Medulla oblongata (tissue), 1 donor: ENCODE data around the gene TYMS.

Experiments used
- DNase-seq: peaks from one replicate; pipeline ENCODE4 v3.0.0-alpha.2; 2015; ENCODE audit errors: extremely low spot score

TYMS gene

DNA sequence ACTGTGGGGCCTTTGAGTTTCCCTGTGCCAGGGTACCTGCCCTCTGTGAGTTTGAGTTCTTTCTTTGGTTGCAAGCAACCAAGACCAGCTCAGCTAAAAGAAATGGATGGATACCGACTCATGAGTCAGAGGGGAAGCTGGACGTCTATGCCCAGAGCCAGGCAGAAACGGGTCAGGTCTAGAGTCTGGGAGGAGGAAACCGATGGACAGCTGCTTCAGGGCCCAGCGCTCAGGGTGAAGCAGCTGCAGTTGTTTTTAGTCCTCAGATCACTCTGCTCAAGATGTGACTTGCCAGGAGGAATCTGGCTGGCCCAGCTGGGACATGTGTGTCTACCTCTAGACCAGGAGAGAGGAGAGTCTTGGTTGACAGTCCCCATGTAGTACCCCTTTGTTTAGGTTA, 10.1 kb upstream of the TYMS start:
- no peak for DNase-seq

DNA sequence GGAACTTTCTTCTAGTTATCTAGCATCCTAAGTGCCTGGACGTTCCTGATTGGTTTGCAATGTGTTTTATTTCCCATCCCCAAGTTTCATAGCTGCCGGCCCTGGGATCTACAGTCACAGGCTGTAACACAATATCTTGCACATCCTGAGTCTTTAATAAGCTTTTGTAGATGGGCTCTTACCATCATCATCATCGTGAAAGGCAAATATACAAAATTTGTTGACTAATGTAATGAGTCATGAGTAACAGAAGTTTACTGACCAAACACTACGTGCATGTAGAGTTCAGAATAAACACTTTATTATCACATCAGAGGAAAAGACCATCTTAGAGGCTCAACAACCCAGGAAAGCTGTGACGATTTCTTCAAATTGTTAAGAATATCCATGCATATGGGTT, 8.1 kb upstream of the TYMS start:
- no peak for DNase-seq

GRCh38 chr18:650428-650858, 7.0 kb upstream of the TYMS start:
- no peak for DNase-seq

GRCh38 chr18:652131-652530, 5.3 kb upstream of the TYMS start:
- DNase-seq, result no peak

- DNase-seq, result no peak
Observed at GRCh38 chr18:653512-653911, 3.9 kb upstream of the TYMS start.

DNA sequence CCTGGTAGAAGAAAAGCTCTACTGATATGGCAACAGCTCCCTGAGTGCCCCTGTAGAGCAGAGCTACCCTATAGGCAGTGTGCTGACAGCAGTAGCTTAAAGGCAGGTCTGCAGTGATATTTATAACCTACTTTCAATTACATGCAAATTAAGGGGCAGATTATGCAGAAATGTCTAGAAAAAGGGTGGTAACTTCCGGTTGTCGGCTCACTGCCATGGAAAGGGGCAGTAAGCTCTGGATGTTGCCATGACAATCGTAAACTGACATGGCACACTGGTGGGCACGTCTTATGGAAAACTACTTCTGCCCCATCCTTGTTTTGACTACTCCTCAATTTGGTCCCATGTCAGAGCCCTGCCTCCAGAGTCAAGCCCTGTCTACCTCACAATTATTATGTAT, 2.9 kb upstream of the TYMS start:
- no peak for DNase-seq

GRCh38 chr18:655445-655844, 2.0 kb upstream of the TYMS start:
- no peak for DNase-seq

GRCh38 chr18:658001-658946, 821 bp downstream of the TYMS start:
- DNase-seq, result peak; percentile 87

DNA sequence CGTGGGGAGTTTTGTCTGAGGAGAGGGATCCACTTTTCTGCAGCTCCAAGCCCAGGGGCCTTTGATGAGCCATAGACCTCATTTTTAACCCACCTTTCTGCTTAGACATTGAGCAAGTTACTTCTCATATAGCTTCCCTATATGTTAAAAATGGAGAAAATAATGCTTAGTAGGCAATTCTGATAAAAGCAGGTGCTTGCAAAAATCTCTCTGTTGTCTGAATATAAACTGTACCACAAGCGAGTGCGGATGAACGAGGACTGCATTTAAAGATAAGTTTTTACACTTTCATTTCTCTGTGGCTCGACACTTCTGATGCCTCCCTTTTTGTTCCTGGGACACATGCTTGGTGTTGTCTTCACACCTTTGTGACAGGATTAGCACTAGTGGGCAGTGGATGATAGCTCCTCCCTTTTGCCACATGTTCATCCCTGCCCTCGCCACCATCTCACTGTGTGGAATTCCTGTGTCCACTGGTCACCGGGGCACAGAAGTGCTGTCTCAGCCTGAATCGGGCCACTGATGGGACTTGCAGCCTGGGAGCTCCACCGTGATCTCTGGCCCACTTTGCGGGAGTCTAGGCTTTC, 1.6 kb downstream of the TYMS start:
- DNase-seq, result no peak

- no peak for DNase-seq
Observed at GRCh38 chr18:659597-659996, 2.1 kb downstream of the TYMS start.

DNA sequence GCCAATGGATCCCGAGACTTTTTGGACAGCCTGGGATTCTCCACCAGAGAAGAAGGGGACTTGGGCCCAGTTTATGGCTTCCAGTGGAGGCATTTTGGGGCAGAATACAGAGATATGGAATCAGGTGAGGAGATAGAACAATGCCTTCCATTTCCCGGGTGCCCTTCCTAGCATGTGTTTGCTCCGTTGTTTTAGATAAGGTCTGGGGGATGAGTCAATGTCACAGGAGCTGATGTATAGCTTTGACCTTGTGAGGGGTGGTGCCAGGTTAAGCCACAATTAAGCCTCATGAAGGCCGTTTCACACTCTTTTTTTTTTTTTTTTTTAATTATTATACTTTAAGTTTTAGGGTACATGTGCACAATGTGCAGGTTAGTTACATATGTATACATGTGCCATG, 4.7 kb downstream of the TYMS start:
- no peak for DNase-seq

DNA sequence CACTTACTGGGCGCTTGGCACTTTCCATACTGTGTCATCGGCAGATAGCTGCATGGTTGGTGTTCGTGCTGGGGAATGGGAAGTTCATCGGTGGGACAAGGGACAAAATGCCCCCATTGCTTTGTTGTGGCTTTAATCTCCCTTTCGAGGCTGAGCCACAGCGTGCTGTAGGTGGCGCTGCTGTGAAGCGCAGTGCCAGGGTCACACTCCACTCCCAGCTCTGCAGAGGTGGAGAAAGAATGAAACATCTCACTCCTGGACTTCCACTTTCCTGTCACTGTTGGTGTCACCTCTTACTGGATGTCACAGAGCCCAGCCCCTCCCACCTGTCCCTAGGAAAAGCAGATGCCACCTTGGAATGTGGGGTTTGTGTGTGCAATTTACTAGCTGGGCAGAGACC, 8.7 kb downstream of the TYMS start:
- DNase-seq, result no peak

DNA sequence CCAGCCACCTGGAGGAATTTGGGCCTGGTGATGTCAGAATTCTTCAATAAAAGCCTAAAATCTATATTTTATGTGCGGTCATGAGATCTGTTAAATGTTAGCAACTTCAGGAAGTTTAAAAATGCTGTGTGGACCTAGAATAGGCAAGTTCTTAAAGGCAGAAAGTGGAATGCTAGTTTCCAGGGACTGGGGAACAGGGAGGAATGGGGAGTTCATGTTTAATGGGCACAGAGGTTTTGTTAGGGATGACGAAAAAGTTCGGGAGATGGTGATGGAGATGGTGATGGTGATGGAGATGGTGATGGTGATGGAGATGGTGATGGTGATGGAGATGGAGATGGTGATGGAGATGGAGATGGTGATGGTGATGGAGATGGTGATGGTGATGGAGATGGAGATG, 9.2 kb downstream of the TYMS start:
- no peak for DNase-seq

GRCh38 chr18:668260-668659, 10.8 kb downstream of the TYMS start:
- no peak for DNase-seq

DNA sequence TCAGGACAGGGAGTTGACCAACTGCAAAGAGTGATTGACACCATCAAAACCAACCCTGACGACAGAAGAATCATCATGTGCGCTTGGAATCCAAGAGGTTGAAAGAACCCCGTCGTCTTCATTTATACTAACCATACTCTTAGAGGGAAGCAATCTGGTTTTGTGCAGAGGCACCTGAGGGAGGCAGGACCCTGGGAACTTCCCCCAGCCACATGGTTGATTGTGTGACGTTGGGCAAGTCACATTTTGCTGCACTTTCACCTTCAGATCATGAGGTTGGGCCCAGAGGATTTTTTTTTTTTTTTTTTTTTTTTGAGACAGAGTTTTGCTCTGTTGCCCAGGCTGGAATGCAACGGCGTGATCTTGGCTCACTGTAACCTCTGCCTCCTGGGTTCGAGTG, 11.6 kb downstream of the TYMS start:
- no peak for DNase-seq

- DNase-seq, result no peak
Observed at GRCh38 chr18:670522-670921, 13.1 kb downstream of the TYMS start.

GRCh38 chr18:671405-671804, 14.0 kb downstream of the TYMS start:
- DNase-seq, result no peak

DNA sequence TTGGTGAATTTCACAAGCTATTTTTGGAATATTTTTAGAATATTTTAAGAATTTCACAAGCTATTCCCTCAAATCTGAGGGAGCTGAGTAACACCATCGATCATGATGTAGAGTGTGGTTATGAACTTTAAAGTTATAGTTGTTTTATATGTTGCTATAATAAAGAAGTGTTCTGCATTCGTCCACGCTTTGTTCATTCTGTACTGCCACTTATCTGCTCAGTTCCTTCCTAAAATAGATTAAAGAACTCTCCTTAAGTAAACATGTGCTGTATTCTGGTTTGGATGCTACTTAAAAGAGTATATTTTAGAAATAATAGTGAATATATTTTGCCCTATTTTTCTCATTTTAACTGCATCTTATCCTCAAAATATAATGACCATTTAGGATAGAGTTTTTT, 15.9 kb downstream of the TYMS start:
- no peak for DNase-seq

DNA sequence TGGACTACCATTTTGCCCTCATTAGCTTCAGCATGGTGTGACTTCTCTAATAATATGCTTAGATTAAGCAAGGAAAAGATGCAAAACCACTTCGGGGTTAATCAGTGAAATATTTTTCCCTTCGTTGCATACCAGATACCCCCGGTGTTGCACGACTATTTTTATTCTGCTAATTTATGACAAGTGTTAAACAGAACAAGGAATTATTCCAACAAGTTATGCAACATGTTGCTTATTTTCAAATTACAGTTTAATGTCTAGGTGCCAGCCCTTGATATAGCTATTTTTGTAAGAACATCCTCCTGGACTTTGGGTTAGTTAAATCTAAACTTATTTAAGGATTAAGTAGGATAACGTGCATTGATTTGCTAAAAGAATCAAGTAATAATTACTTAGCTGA, 16.3 kb downstream of the TYMS start:
- DNase-seq, result no peak

GRCh38 chr18:675307-675706, 17.9 kb downstream of the TYMS start:
- DNase-seq, result no peak

DNA sequence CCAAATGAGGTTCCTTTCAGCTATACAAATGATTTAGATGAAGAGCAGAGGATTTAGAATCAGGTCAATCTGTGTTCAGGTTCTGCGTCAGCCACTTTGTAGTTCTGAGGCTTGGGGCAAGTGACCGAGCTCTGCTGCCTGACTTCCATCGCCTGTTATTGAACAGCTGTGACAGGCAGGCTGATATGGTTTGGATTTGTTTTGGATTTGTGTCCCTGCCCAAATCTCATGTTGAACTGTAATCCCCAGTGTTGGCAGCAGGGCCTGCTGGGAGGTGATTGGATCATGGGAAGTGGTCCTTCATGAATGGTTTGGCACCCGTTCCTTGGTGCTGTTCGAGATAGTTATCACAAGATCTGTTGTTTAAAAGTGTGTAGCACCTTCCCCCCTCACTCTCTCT, 18.6 kb downstream of the TYMS start:
- DNase-seq, result no peak

DNA sequence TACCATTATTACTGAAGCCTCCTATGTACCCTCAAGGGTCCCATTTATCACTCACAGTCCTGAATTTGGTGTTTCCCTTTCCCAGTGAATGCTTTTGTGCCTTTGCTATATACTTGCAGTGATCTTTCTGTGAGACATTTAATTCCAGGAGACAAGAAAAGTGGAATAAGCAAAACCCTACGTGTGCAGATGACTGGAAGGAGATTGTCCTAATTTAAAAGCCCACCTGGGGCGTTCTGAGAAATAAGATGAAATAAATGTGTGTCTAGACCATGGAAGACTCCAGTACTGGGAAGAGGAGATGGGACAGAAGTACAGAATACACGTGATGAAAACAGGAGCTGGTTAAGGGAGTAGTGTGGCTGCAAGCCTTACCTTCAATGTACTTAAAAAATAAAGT, 19.3 kb downstream of the TYMS start:
- DNase-seq, result no peak

- no peak for DNase-seq
Observed at GRCh38 chr18:677145-677544, 19.7 kb downstream of the TYMS start.
